Stimulated activated CD4-positive, alpha-beta T cell treated with anti-CD3 and anti-CD28 coated beads, Interleukin-15, amount 100 ng/mL, for 1 hour (primary cell): Measurements from ENCODE around the gene RASGRF1.

Experiments used
- DNase-seq, 2 donors: peaks; one replicate each; pipeline ENCODE4 v3.0.0-alpha.2; 2020; ENCODE audit warnings: low read depth in 1 of 2, low spot score in 1 of 2

Gene RASGRF1

GRCh38 chr15:78959360-78959759, 131.2 kb downstream of the RASGRF1 start:
- no peak for DNase-seq

- no peak for DNase-seq
These were observed 133.0 kb downstream of the RASGRF1 start for GRCh38 chr15:78957416-78958093.

- DNase-seq, result no peak
These were observed 133.6 kb downstream of the RASGRF1 start for GRCh38 chr15:78956937-78957336.

- DNase-seq, result no peak
These were observed 135.2 kb downstream of the RASGRF1 start for GRCh38 chr15:78955355-78955754.

- DNase-seq, result no peak
These were observed 138.7 kb downstream of the RASGRF1 start for GRCh38 chr15:78951841-78952238.

- DNase-seq, result no peak
These were observed 139.4 kb downstream of the RASGRF1 start for GRCh38 chr15:78950902-78951840.

GRCh38 chr15:78950343-78950742, 140.2 kb downstream of the RASGRF1 start:
- no peak for DNase-seq

- DNase-seq, result no peak
These were observed 141.1 kb downstream of the RASGRF1 start for GRCh38 chr15:78949461-78949860.

- DNase-seq, result no peak
These were observed 143.1 kb downstream of the RASGRF1 start for GRCh38 chr15:78947506-78947905.

- no peak for DNase-seq
These were observed 144.1 kb downstream of the RASGRF1 start for GRCh38 chr15:78946493-78946892.

GRCh38 chr15:78944669-78945407, 145.7 kb downstream of the RASGRF1 start, which contains the start of gene CTSH:
CTSH (minus strand) TSS chr15:78945046; CDS start chr15:78944981, 65 bp downstream.
- peak; percentile 43 to 71 for DNase-seq

GRCh38 chr15:78944202-78944625, 146.4 kb downstream of the RASGRF1 start:
- DNase-seq, result no peak

GRCh38 chr15:78943692-78944091, 146.9 kb downstream of the RASGRF1 start:
- no peak for DNase-seq

GRCh38 chr15:78942741-78943140, 147.8 kb downstream of the RASGRF1 start:
- no peak for DNase-seq

GRCh38 chr15:78938658-78939488, 151.7 kb downstream of the RASGRF1 start:
- no peak for DNase-seq

- DNase-seq, result no peak
These were observed 153.3 kb downstream of the RASGRF1 start for GRCh38 chr15:78937132-78937739.

GRCh38 chr15:78934655-78935023, 155.9 kb downstream of the RASGRF1 start:
- no peak for DNase-seq

GRCh38 chr15:78933823-78934654, 156.5 kb downstream of the RASGRF1 start:
- DNase-seq, result no peak

- DNase-seq, result no peak
These were observed 157.3 kb downstream of the RASGRF1 start for GRCh38 chr15:78933187-78933822.
